ENCODE measurements around the gene ADAM12.

Gene ADAM12

GRCh38 chr10:126080879-126081411, 307.3 kb downstream of the ADAM12 start:
- Histone ChIP-seq H3K4me3 (ENCODE audit: low read depth, low read length) (no peak overlapping the region), H3K27ac (ENCODE audit: extremely low read depth, low read depth, low read length) (no peak overlapping the region), H3K9me3 (ENCODE audit: control insufficient read depth, insufficient read depth, low read depth, low read length) (no peaks in the 10 kb centered on the region), H3K36me3 (ENCODE audit: control insufficient read depth in 2 of 2, insufficient read depth in 1 of 2, low read length in 2 of 2) (no peaks in the 10 kb centered on the region), H3K4me1 (ENCODE audit: control insufficient read depth, insufficient read depth, low read length) (no peaks in the 10 kb centered on the region)
- TF ChIP-seq, protein P1, sequence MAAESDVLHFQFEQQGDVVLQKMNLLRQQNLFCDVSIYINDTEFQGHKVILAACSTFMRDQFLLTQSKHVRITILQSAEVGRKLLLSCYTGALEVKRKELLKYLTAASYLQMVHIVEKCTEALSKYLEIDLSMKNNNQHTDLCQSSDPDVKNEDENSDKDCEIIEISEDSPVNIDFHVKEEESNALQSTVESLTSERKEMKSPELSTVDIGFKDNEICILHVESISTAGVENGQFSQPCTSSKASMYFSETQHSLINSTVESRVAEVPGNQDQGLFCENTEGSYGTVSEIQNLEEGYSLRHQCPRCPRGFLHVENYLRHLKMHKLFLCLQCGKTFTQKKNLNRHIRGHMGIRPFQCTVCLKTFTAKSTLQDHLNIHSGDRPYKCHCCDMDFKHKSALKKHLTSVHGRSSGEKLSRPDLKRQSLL (tag by site-specific recombination; IDR thresholded peaks at IDR 0.05), result no peak
- peak; percentile 79 for TF ChIP-seq ZNF341 (tag by site-specific recombination; IDR thresholded peaks at IDR 0.05; ENCODE audit: low read depth)
- ChIA-PET CTCF (no interaction called here), POLR2A (no interaction called here)

GRCh38 chr10:126080291-126080825, 307.9 kb downstream of the ADAM12 start:
- ChIA-PET POLR2A (no interaction called here), CTCF (no interaction called here)
- Histone ChIP-seq H3K27ac (ENCODE audit: extremely low read depth, low read depth, low read length) (no peak overlapping the region), H3K36me3 (ENCODE audit: control insufficient read depth in 2 of 2, insufficient read depth in 1 of 2, low read length in 2 of 2) (no peaks in the 10 kb centered on the region), H3K4me1 (ENCODE audit: control insufficient read depth, insufficient read depth, low read length) (no peaks in the 10 kb centered on the region), H3K4me3 (ENCODE audit: low read depth, low read length) (no peak overlapping the region), H3K9me3 (ENCODE audit: control insufficient read depth, insufficient read depth, low read depth, low read length) (no peaks in the 10 kb centered on the region)
- TF ChIP-seq ZNF423 (tag by site-specific recombination; IDR thresholded peaks at IDR 0.05) (no peak), ZNF571 (tag by site-specific recombination; IDR thresholded peaks at IDR 0.05) (no peak), ZEB2 (tag by site-specific recombination; IDR thresholded peaks at IDR 0.05) (no peak), FEZF1 (tag by site-specific recombination; IDR thresholded peaks at IDR 0.05) (no peak), ZNF391 (tag by site-specific recombination; IDR thresholded peaks at IDR 0.05; ENCODE audit: borderline replicate concordance, low read depth) (no peak), ZNF645 (tag by site-specific recombination; IDR thresholded peaks at IDR 0.05) (no peak), ZNF248 (tag by site-specific recombination; IDR thresholded peaks at IDR 0.05) (no peak), ZNF121 (tag by site-specific recombination; IDR thresholded peaks at IDR 0.05) (no peak), ZNF114 (tag by site-specific recombination; IDR thresholded peaks at IDR 0.05) (no peak), ZFP37 (tag by site-specific recombination; IDR thresholded peaks at IDR 0.05) (no peak), ZBTB48 (tag by site-specific recombination; IDR thresholded peaks at IDR 0.05) (no peak), ZFP69B (tag by site-specific recombination; IDR thresholded peaks at IDR 0.05) (no peak), KLF1 (tag by site-specific recombination; IDR thresholded peaks at IDR 0.05) (no peak), ZNF324 (tag by site-specific recombination; IDR thresholded peaks at IDR 0.05) (no peak)
- TF ChIP-seq, protein P2, sequence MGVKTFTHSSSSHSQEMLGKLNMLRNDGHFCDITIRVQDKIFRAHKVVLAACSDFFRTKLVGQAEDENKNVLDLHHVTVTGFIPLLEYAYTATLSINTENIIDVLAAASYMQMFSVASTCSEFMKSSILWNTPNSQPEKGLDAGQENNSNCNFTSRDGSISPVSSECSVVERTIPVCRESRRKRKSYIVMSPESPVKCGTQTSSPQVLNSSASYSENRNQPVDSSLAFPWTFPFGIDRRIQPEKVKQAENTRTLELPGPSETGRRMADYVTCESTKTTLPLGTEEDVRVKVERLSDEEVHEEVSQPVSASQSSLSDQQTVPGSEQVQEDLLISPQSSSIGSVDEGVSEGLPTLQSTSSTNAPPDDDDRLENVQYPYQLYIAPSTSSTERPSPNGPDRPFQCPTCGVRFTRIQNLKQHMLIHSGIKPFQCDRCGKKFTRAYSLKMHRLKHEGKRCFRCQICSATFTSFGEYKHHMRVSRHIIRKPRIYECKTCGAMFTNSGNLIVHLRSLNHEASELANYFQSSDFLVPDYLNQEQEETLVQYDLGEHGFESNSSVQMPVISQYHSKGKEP (tag by site-specific recombination; IDR thresholded peaks at IDR 0.05), result no peak
- TF ChIP-seq, protein P3, sequence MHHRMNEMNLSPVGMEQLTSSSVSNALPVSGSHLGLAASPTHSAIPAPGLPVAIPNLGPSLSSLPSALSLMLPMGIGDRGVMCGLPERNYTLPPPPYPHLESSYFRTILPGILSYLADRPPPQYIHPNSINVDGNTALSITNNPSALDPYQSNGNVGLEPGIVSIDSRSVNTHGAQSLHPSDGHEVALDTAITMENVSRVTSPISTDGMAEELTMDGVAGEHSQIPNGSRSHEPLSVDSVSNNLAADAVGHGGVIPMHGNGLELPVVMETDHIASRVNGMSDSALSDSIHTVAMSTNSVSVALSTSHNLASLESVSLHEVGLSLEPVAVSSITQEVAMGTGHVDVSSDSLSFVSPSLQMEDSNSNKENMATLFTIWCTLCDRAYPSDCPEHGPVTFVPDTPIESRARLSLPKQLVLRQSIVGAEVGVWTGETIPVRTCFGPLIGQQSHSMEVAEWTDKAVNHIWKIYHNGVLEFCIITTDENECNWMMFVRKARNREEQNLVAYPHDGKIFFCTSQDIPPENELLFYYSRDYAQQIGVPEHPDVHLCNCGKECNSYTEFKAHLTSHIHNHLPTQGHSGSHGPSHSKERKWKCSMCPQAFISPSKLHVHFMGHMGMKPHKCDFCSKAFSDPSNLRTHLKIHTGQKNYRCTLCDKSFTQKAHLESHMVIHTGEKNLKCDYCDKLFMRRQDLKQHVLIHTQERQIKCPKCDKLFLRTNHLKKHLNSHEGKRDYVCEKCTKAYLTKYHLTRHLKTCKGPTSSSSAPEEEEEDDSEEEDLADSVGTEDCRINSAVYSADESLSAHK (tag by site-specific recombination; IDR thresholded peaks at IDR 0.05), result no peak
